K562 (cell line): ENCODE measurements around the gene SYNE2.
"Not testable (repeated sequence)": the region's sequence is repeated elsewhere in the genome, so short reads cannot be mapped to it uniquely, and the experiment has no call there.

Experiments
- ATF2 ChIP-seq: sonication (generic); formaldehyde crosslinking; IDR thresholded peaks from 2 replicates; pipeline ENCODE4 v1.8.1; 2022; ENCODE audit warnings: missing genetic modification reagents
- CHAMP1 ChIP-seq: fragments of 450-650 bp; IDR thresholded peaks from 2 replicates; pipeline ENCODE4 v1.6.1; 2016; ENCODE audit warnings: mild to moderate bottlenecking
- E2F6 ChIP-seq, 2 experiments: IDR thresholded peaks; 2 replicates each; pipeline ENCODE4 v1.6.1; 2011; ENCODE audit warnings: borderline replicate concordance in 1 of 2, control low read depth in 1 of 2, low read depth in 1 of 2, low read length in 1 of 2, mild to moderate bottlenecking in 1 of 2, mixed read lengths in 1 of 2, moderate library complexity in 1 of 2; ENCODE audit not compliant: insufficient read depth in 1 of 2, insufficient read length in 1 of 2, poor library complexity in 1 of 2, severe bottlenecking in 1 of 2; ENCODE audit errors: extremely low read depth in 1 of 2
- FIP1L1 ChIP-seq: fragments of 200-400 bp; formaldehyde crosslinking; IDR thresholded peaks from 2 replicates; pipeline ENCODE4 v1.6.1; 2018; ENCODE audit warnings: mild to moderate bottlenecking, low read depth, low read length; ENCODE audit not compliant: poor library complexity, severe bottlenecking
- FOS ChIP-seq: IDR thresholded peaks from 3 replicates; pipeline ENCODE4 v1.6.1; 2011; ENCODE audit not compliant: insufficient read length; ENCODE audit errors: extremely low read depth
- FOXK1 ChIP-seq: sonication (generic); formaldehyde crosslinking; IDR thresholded peaks from 2 replicates; pipeline ENCODE4 v1.8.0; 2022; ENCODE audit warnings: missing genetic modification reagents, mild to moderate bottlenecking, borderline replicate concordance
- MAFK ChIP-seq: IDR thresholded peaks from 2 replicates; pipeline ENCODE4 v1.6.1; 2011; ENCODE audit warnings: low read length, improper control_type of control experiment
- MLX ChIP-seq, 2 experiments: fragments of 450-650 bp in 1 of 2; sonication (generic) in 1 of 2; formaldehyde crosslinking; conservative IDR thresholded peaks; 2 replicates each; pipeline versions ENCODE4 v1.4.0 to v1.8.1; 2020 to 2022; ENCODE audit warnings: mild to moderate bottlenecking in 1 of 2, missing genetic modification reagents in 1 of 2
- MYC ChIP-seq, 2 experiments: fragments of 250-450 bp in 1 of 2; sonication (Bioruptor Pico) in 1 of 2; IDR thresholded peaks; 2 replicates each; pipeline versions ENCODE4 v1.5.1 to v1.6.1; 2012 to 2021; ENCODE audit warnings: low read depth in 2 of 2, borderline replicate concordance in 1 of 2, improper control_type of control experiment in 1 of 2, low read length in 1 of 2, mild to moderate bottlenecking in 1 of 2, moderate library complexity in 1 of 2
- RBBP5 ChIP-seq: fragments of 200-600 bp; sonication (generic); IDR thresholded peaks from 2 replicates; pipeline ENCODE4 v1.6.1; 2012; ENCODE audit warnings: borderline replicate concordance, mild to moderate bottlenecking, low read length, control low read depth, inconsistent platforms; ENCODE audit not compliant: insufficient read depth, poor library complexity, severe bottlenecking
- ZNF133 ChIP-seq: fragments of 250-450 bp; sonication (Bioruptor Pico); IDR thresholded peaks from 2 replicates; pipeline ENCODE4 v1.4.0; 2020; ENCODE audit warnings: mild to moderate bottlenecking
- ZNF57 ChIP-seq: fragments of 450-650 bp; formaldehyde crosslinking; IDR thresholded peaks from 2 replicates; pipeline ENCODE4 v1.4.0; 2020; ENCODE audit warnings: mild to moderate bottlenecking, moderate library complexity

GRCh38 chr14:64210912-64211311 is 358.1 kb downstream of the SYNE2 start:
- TF ChIP-seq E2F6 (IDR thresholded peaks at IDR 0.05; ENCODE audit: borderline replicate concordance in 1 of 2, extremely low read depth in 1 of 2, insufficient read depth in 1 of 2, insufficient read length in 1 of 2, low read depth in 1 of 2, low read length in 1 of 2, poor library complexity in 1 of 2, severe bottlenecking in 1 of 2); MYC (IDR thresholded peaks at IDR 0.05; ENCODE audit: low read depth, low read length); MYC (CRISPR knock-in tag; IDR thresholded peaks at IDR 0.05; ENCODE audit: borderline replicate concordance, low read depth); RBBP5; MAFK; ZNF57 (CRISPR knock-in tag); FOXK1; FIP1L1; ZNF133 (CRISPR knock-in tag); ATF2; MLX (CRISPR knock-in tag; conservative IDR thresholded peaks at IDR 0.05); CHAMP1; FOS: not testable (repeated sequence)
